Cardiac muscle cell (in vitro differentiated cells and primary cell): ENCODE data around the gene DSG1. TPM values are rescaled to one million over a fixed set of nuclear protein-coding genes. Genes with fewer than 3 reads are reported as not detected.
"Not testable (repeated sequence)": the region's sequence is repeated elsewhere in the genome, so short reads cannot be mapped to it uniquely, and the experiment has no call there.

Source experiments
- DNase-seq, 2 donors: peaks; one replicate each; pipeline versions ENCODE4 v3.0.0 to v3.0.0-alpha.2; 2010 to 2017; ENCODE audit warnings: low read depth in 1 of 2, low spot score in 1 of 2
- H3K27ac ChIP-seq: fragments of 200-600 bp; sonication (generic); 2 replicates; pipeline ENCODE4 v1.5.1; 2016
- H3K27me3 ChIP-seq: fragments of 200-600 bp; sonication (generic); 2 replicates; pipeline ENCODE4 v1.6.0; 2016; ENCODE audit warnings: control low read depth
- H3K36me3 ChIP-seq: fragments of 200-600 bp; sonication (generic); 2 replicates; pipeline ENCODE4 v1.5.1; 2016; ENCODE audit warnings: control low read depth
- H3K4me1 ChIP-seq: fragments of 200-600 bp; sonication (generic); 2 replicates; pipeline ENCODE4 v1.8.1; 2017; ENCODE audit warnings: low read depth, mild to moderate bottlenecking, mixed run types
- H3K4me3 ChIP-seq: fragments of 200-600 bp; sonication (generic); 2 replicates; pipeline ENCODE4 v1.5.1; 2016; ENCODE audit warnings: mild to moderate bottlenecking
- H3K9me3 ChIP-seq: fragments of 200-600 bp; sonication (generic); 2 replicates; pipeline ENCODE4 v1.5.1; 2017; ENCODE audit warnings: low read depth, mild to moderate bottlenecking, control low read depth
- CTCF ChIP-seq: IDR thresholded peaks from 2 replicates; pipeline ENCODE4 v1.5.1; 2012; ENCODE audit warnings: low read depth, mild to moderate bottlenecking, low read length
- polyA plus RNA-seq: library from polyadenylated mRNA; unstranded; fragments of >200 nt; fragmentation: Nextera tagmentation; extraction: Ambion mirVana; gene quantifications from 2 replicates; pipeline ENCODE4 v1.2.1, GENCODE V29; 2016
- total RNA-seq: library from RNA; depleted of rRNA; stranded (reverse); fragments of >200 nt; gene quantifications from 2 replicates; pipeline ENCODE4 v1.2.3, GENCODE V29; 2016

DSG1 gene
- total and polyA plus RNA-seq, 2 experiments from 2014 or later = not detected

- TF ChIP-seq CTCF = no peak
- no peaks in the 10 kb centered on the region for H3K27me3 ChIP-seq
- DNase-seq = no peak
- no peaks in the 10 kb centered on the region for H3K4me1 ChIP-seq
- H3K9me3 ChIP-seq = no peaks in the 10 kb centered on the region
- no peak overlapping the region for H3K4me3 ChIP-seq
- H3K36me3 ChIP-seq = no peaks in the 10 kb centered on the region
- H3K27ac ChIP-seq = no peak overlapping the region
Measured at GRCh38 chr18:31343454-31343853, 25.5 kb downstream of the DSG1 start.

- H3K4me1 ChIP-seq, H3K27ac ChIP-seq, DNase-seq, H3K9me3 ChIP-seq, H3K36me3 ChIP-seq, H3K4me3 ChIP-seq, H3K27me3 ChIP-seq: not testable (repeated sequence)
Measured at GRCh38 chr18:31353336-31353735, 35.4 kb downstream of the DSG1 start.

- Histone ChIP-seq H3K4me1 (no peaks in the 10 kb centered on the region), H3K36me3 (no peaks in the 10 kb centered on the region), H3K4me3 (no peak overlapping the region), H3K27me3 (no peaks in the 10 kb centered on the region), H3K27ac (no peak overlapping the region), H3K9me3 (no peaks in the 10 kb centered on the region)
- no peak for TF ChIP-seq CTCF
- no peak for DNase-seq
Measured at GRCh38 chr18:31354990-31355389, 37.0 kb downstream of the DSG1 start.

GRCh38 chr18:31356025-31356424, 38.1 kb downstream of the DSG1 start:
- Histone ChIP-seq H3K4me3 (no peak overlapping the region), H3K36me3 (no peaks in the 10 kb centered on the region), H3K4me1 (no peaks in the 10 kb centered on the region), H3K9me3 (no peaks in the 10 kb centered on the region), H3K27ac (no peak overlapping the region), H3K27me3 (no peaks in the 10 kb centered on the region)
- no peak for TF ChIP-seq CTCF
- DNase-seq = no peak

GRCh38 chr18:31364190-31364589, 46.2 kb downstream of the DSG1 start:
- Histone ChIP-seq H3K36me3 (no peaks in the 10 kb centered on the region), H3K4me3 (no peak overlapping the region), H3K27ac (no peak overlapping the region), H3K27me3 (no peaks in the 10 kb centered on the region), H3K9me3 (no peaks in the 10 kb centered on the region), H3K4me1 (no peaks in the 10 kb centered on the region)
- TF ChIP-seq CTCF = no peak
- no peak for DNase-seq

GRCh38 chr18:31369478-31369877, 51.5 kb downstream of the DSG1 start:
- no peaks in the 10 kb centered on the region for H3K9me3 ChIP-seq
- TF ChIP-seq CTCF = no peak
- H3K27me3 ChIP-seq = no peaks in the 10 kb centered on the region
- H3K4me3 ChIP-seq = no peak overlapping the region
- no peak overlapping the region for H3K27ac ChIP-seq
- DNase-seq = no peak
- H3K36me3 ChIP-seq = no peaks in the 10 kb centered on the region
- H3K4me1 ChIP-seq = no peaks in the 10 kb centered on the region
